Calu3 (cell line): ENCODE results near the gene COL5A2. TPM values are rescaled to one million over a fixed set of nuclear protein-coding genes. Genes with fewer than 3 reads are reported as not detected.
A peak's percentile ranks its signal among the peaks of the same experiment; 100 is the strongest.

Experiments
- BruUV-seq: library from RNA; stranded (reverse); fragments of 400-500 nt; replicated peaks from 2 replicates; lab custom pipeline; 2021; lab: Mats Ljungman, UMichigan
- CTCF ChIA-PET: fragments of 300-600 bp; sonication (Branson Sonifier 250); formaldehyde crosslinking; loops from one replicate; lab custom pipeline; 2022; ENCODE audit warnings: antibody characterized with exemption; lab: Charles Lee
- DNase-seq: peaks from one replicate; pipeline ENCODE4 v3.0.0; 2022
- H3K27ac Mint-ChIP-seq: one replicate; pipeline ENCODE4 v1.8.0; 2022; ENCODE audit warnings: mixed read lengths; ENCODE audit not compliant: unreplicated experiment
- H3K27me3 Mint-ChIP-seq: one replicate; pipeline ENCODE4 v1.8.0; 2022; ENCODE audit warnings: mixed read lengths; ENCODE audit not compliant: unreplicated experiment
- H3K36me3 Mint-ChIP-seq: one replicate; pipeline ENCODE4 v1.8.0; 2022; ENCODE audit warnings: mild to moderate bottlenecking, moderate library complexity, mixed read lengths; ENCODE audit not compliant: insufficient read depth, unreplicated experiment
- H3K4me1 Mint-ChIP-seq: one replicate; pipeline ENCODE4 v1.8.0; 2022; ENCODE audit warnings: mild to moderate bottlenecking, low read depth, mixed read lengths; ENCODE audit not compliant: unreplicated experiment
- H3K4me3 Mint-ChIP-seq: one replicate; pipeline ENCODE4 v1.8.0; 2022; ENCODE audit warnings: mild to moderate bottlenecking, low read depth, moderate library complexity, mixed read lengths; ENCODE audit not compliant: unreplicated experiment
- H3K9me3 Mint-ChIP-seq: one replicate; pipeline ENCODE4 v1.8.0; 2022; ENCODE audit warnings: low read depth, mixed read lengths; ENCODE audit not compliant: unreplicated experiment
- intact Hi-C: fragments of 100-400 bp; cut with micrococcal nuclease; formaldehyde crosslinking; loops from one replicate; pipeline ENCODE4 v1.10.0; 2022; ENCODE audit not compliant: unreplicated experiment
- total RNA-seq: library from RNA; stranded (reverse); gene quantifications from 2 replicates; pipeline ENCODE4 v1.2.3, GENCODE V29; 2022
- TF ChIP-seq, protein P1 (sequence below): fragments of 200-600 bp; IDR thresholded peaks from one replicate; pipeline ENCODE4 v1.8.0; 2022; ENCODE audit warnings: antibody characterized with exemption; ENCODE audit not compliant: unreplicated experiment

Gene COL5A2
- total RNA-seq, 1 experiment from 2014 or later, result 1.1 TPM

DNA sequence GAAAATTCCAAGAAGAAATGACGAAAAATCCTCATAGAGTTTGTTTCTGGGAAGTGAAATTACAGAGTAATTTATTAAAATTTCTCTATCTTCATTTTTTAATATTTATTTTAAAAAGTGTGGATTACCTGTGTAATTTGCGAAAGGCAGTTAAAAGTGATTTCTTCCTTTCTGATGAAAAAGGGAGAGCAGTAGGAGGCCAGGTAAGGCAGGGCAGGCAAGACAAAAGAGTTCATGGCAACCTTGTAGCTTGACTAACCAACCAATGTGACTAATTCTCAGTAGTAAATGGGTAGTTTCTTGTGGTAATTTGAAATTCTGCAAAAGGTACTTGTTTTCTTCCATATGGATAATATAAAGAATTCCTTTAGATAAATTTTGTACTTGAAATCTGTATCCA is 34.9 kb upstream of the COL5A2 start:
- Mint-ChIP-seq H3K4me3 (no peak overlapping the region), H3K36me3 (no peaks in the 10 kb centered on the region), H3K4me1 (peaks cover 6% of the 10 kb centered on the region), H3K27ac (no peak overlapping the region), H3K9me3 (no peaks in the 10 kb centered on the region), H3K27me3 (no peaks in the 10 kb centered on the region)
- no peak for DNase-seq
- CTCF ChIA-PET, result no interaction called here
- TF ChIP-seq, protein P1, sequence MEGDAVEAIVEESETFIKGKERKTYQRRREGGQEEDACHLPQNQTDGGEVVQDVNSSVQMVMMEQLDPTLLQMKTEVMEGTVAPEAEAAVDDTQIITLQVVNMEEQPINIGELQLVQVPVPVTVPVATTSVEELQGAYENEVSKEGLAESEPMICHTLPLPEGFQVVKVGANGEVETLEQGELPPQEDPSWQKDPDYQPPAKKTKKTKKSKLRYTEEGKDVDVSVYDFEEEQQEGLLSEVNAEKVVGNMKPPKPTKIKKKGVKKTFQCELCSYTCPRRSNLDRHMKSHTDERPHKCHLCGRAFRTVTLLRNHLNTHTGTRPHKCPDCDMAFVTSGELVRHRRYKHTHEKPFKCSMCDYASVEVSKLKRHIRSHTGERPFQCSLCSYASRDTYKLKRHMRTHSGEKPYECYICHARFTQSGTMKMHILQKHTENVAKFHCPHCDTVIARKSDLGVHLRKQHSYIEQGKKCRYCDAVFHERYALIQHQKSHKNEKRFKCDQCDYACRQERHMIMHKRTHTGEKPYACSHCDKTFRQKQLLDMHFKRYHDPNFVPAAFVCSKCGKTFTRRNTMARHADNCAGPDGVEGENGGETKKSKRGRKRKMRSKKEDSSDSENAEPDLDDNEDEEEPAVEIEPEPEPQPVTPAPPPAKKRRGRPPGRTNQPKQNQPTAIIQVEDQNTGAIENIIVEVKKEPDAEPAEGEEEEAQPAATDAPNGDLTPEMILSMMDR, result no peak
- no TSS peak for BruUV-seq
- intact Hi-C loops, result no loop called here

DNA sequence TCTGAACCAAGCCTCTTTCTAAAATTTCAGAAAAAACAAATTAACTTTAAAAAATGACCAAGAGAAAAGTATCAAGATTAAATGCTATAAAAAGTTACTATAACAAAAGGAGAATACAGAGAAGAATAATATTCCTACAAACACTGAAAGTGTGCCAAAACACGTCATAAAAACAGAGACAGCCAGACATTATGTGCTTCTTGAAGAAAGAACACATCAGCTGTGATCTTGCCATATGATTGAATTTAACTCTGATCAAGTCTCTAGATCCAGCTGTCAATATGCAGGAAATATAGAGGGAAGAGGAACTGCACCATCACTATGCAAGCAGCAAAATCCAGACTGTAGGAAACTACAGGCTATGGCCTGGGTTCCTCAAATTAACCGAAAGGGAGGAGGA is 33.7 kb upstream of the COL5A2 start:
- TF ChIP-seq, protein P1, result no peak
- Mint-ChIP-seq H3K36me3 (no peaks in the 10 kb centered on the region), H3K27me3 (no peaks in the 10 kb centered on the region), H3K9me3 (no peaks in the 10 kb centered on the region), H3K27ac (no peak overlapping the region), H3K4me1 (peaks cover 17% of the 10 kb centered on the region), H3K4me3 (no peak overlapping the region)
- BruUV-seq, result no TSS peak
- DNase-seq, result no peak
- intact Hi-C loops, result no loop called here
- CTCF ChIA-PET, result no interaction called here

DNA sequence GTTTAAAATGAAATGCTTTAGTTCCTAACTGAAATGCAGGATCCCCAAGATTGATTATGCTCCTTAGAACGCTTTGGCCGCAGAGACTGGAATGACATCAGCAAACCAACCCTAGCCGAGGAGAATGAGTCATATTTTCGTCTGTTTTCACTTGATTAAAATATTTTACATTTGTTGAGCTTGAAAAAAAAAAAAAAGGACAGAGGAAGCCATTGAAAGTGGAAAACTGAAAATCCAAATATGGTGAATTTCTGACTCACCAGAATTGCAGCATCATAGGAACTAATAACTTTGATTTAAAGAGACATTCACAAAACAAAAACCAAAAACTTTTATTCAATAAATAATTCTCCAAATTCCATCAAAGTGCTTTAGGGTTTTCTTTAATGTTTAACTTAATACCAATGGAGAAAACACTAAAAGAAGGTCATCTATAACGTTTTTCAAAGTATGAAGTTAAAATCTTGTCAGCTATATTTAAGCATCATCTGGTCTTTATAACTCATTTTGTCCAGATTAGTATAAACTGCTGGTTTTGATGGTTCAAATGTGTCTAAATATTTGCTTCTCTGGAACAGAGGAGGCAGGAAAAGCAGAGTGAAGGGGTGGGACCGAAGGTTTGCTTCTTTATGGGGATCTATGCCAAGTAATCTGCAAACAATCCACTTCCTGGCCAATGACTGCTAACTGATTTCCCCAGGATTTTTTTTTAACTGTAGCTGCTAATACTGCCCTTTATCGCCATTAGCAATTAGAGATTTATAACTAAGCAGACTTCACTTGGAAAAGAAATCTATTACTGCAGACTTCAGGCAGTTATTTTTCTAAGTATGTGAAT is 30.9 kb upstream of the COL5A2 start:
- Mint-ChIP-seq H3K36me3 (no peaks in the 10 kb centered on the region), H3K4me3 (peak overlapping the region; percentile 40), H3K4me1 (peaks cover 37% of the 10 kb centered on the region), H3K27me3 (no peaks in the 10 kb centered on the region), H3K27ac (peak overlapping the region; percentile 62), H3K9me3 (no peaks in the 10 kb centered on the region)
- TF ChIP-seq, protein P1, result no peak
- CTCF ChIA-PET, result interaction anchor here (1.0 to 1.2 kb wide), 2 partner anchors 68 to 230 kb away, joined by 3 read pairs; partner anchors contain the start of gene WDR75
- no TSS peak for BruUV-seq
- intact Hi-C loops, result no loop called here
- DNase-seq, result peak; percentile 35

DNA sequence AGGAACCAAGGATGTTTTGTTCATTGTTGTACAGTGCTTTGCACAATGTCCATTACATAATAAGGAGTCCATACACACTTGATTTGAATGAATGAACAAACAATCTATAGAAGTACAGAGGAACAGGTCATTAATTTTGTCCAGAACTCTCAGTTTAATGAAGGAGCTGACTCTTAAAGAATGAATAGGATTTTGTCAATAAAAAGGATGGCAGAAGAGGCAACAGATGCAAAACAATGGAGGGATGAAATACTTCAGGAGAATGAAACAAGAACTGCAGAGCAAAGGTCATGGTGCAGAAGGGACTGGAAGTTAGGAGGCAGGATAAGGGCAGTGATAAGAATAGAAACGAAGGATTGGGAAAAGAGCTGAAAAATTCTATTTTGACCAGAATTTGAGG is 28.7 kb upstream of the COL5A2 start:
- Mint-ChIP-seq H3K27me3 (no peaks in the 10 kb centered on the region), H3K36me3 (peaks cover 3% of the 10 kb centered on the region), H3K9me3 (no peaks in the 10 kb centered on the region), H3K4me1 (peaks cover 51% of the 10 kb centered on the region), H3K4me3 (no peak overlapping the region), H3K27ac (peak overlapping the region; percentile 2)
- no TSS peak for BruUV-seq
- CTCF ChIA-PET, result interaction anchor here (0.6 kb wide), 1 partner anchor 114 kb away, joined by 4 read pairs; no protein-coding TSS in a partner anchor
- no peak for DNase-seq
- intact Hi-C loops, result no loop called here
- TF ChIP-seq, protein P1, result no peak
